ENCODE data around the gene CD37. TPM values are rescaled to one million over a fixed set of nuclear protein-coding genes. Genes with fewer than 3 reads are reported as not detected.
"Not testable (repeated sequence)": the region's sequence is repeated elsewhere in the genome, so short reads cannot be mapped to it uniquely, and the experiment has no call there.

CD37 gene, protein sequence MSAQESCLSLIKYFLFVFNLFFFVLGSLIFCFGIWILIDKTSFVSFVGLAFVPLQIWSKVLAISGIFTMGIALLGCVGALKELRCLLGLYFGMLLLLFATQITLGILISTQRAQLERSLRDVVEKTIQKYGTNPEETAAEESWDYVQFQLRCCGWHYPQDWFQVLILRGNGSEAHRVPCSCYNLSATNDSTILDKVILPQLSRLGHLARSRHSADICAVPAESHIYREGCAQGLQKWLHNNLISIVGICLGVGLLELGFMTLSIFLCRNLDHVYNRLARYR
- total RNA-seq = 0.82 TPM

DNA sequence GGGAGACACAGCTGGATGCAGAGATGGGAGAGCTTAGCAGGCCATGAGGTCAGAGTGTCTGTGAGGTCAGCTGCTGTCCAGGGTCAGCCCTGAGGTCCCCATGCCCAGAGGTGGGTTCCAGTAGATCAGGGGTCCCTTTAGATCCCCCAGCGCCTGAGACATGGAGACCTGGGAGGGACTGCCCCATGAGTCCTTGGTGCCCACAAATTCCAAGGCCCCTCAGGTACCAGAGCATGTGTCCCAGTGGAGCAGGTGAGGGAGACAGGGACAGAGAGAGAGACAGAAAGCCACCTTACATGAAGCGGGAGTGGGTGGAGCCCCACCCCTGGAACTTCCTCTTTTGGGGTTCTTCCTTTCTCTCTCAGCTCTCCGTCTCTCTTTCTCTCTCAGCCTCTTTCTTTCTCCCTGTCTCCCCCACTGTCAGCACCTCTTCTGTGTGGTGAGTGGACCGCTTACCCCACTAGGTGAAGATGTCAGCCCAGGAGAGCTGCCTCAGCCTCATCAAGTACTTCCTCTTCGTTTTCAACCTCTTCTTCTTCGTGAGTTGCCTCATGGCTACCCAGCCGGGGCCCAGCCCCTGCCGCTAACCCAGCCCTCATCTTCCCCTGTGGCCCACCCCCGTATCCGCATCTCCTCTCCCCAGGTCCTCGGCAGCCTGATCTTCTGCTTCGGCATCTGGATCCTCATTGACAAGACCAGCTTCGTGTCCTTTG, at the start of gene CD37:
Gene CD37 (plus strand): TSS at position 336 of the 713 bp plus-strand sequence. CDS start 135 bp downstream, at position 471.
- FAIRE-seq (no peak), DNase-seq (ENCODE audit: low spot score in 2 of 2) (no peak)

GRCh38 chr19:49287141-49287770, 48.0 kb upstream of the CD37 start:
- no peak for DNase-seq (ENCODE audit: low spot score in 2 of 2)
- no peak for FAIRE-seq

- FAIRE-seq; DNase-seq (ENCODE audit: low spot score in 2 of 2): not testable (repeated sequence)
These were observed 47.0 kb upstream of the CD37 start for GRCh38 chr19:49288205-49288604.

- DNase-seq (ENCODE audit: low spot score in 2 of 2); FAIRE-seq: not testable (repeated sequence)
These were observed 45.9 kb upstream of the CD37 start for GRCh38 chr19:49289286-49289685.

GRCh38 chr19:49290517-49290916, 44.7 kb upstream of the CD37 start:
- FAIRE-seq (no peak), DNase-seq (ENCODE audit: low spot score in 2 of 2) (no peak)

- no peak for DNase-seq (ENCODE audit: low spot score in 2 of 2)
- no peak for FAIRE-seq
These were observed 40.8 kb upstream of the CD37 start for GRCh38 chr19:49294401-49294800.

DNA sequence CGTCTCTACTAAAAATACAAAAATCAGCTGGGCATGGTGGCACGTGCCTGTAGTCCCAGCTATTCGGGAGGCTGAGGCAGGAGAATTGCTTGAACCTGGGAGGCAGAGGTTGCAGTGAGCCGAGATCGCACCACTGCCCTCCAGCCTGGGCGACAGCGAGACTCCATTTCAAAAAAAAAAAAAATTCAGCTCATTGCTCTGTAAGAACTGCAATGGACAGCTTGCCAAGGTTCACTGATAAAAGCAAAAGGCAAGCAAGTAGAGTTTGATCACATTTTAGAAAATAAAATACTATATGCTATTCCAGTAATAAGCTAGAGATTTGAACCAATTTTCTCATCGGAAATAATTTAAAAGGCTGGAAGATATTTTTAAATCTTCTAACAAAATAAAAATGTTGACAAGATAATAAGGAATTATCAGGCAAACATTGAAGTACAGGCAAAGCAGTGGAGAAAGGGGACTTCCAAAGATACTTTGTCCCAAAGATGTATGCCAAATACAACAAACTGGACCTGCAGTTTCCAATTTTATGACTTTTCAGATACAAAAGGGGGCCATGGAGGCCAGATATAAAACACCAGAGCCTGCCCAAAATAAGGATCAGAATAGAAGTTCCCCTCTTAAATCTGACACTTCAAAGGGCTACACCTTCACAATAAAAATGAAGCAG, 39.9 kb upstream of the CD37 start:
- DNase-seq (ENCODE audit: low spot score in 2 of 2) (no peak), FAIRE-seq (no peak)

GRCh38 chr19:49297403-49297802, 37.8 kb upstream of the CD37 start:
- no peak for FAIRE-seq

GRCh38 chr19:49298653-49299052, 36.6 kb upstream of the CD37 start:
- not testable (repeated sequence) for FAIRE-seq; DNase-seq (ENCODE audit: low spot score in 2 of 2)

More at GRCh38 chr19:49297403-49297802, 37.8 kb upstream of the CD37 start:
- DNase-seq (ENCODE audit: low spot score in 2 of 2) = no peak

- peak; percentile 7 to 60 for DNase-seq (ENCODE audit: low spot score in 2 of 2)
- FAIRE-seq = no peak
These were observed 33.9 kb upstream of the CD37 start for GRCh38 chr19:49301165-49301865.

- DNase-seq (ENCODE audit: low spot score in 2 of 2) (no peak), FAIRE-seq (no peak)
These were observed 33.3 kb upstream of the CD37 start for GRCh38 chr19:49301866-49302252.

GRCh38 chr19:49306734-49307133, 28.5 kb upstream of the CD37 start:
- FAIRE-seq = not testable (repeated sequence)

GRCh38 chr19:49309087-49309486, 26.1 kb upstream of the CD37 start:
- no peak for FAIRE-seq

More at GRCh38 chr19:49306734-49307133, 28.5 kb upstream of the CD37 start:
- not testable (repeated sequence) for DNase-seq (ENCODE audit: low spot score in 2 of 2)

GRCh38 chr19:49315111-49315510, 20.1 kb upstream of the CD37 start:
- DNase-seq (ENCODE audit: low spot score in 2 of 2) = no peak
- no peak for FAIRE-seq

More at GRCh38 chr19:49309087-49309486, 26.1 kb upstream of the CD37 start:
- DNase-seq (ENCODE audit: low spot score in 2 of 2) = no peak

GRCh38 chr19:49316284-49316683, 18.9 kb upstream of the CD37 start:
- DNase-seq (ENCODE audit: low spot score in 2 of 2) (no peak), FAIRE-seq (no peak)

DNA sequence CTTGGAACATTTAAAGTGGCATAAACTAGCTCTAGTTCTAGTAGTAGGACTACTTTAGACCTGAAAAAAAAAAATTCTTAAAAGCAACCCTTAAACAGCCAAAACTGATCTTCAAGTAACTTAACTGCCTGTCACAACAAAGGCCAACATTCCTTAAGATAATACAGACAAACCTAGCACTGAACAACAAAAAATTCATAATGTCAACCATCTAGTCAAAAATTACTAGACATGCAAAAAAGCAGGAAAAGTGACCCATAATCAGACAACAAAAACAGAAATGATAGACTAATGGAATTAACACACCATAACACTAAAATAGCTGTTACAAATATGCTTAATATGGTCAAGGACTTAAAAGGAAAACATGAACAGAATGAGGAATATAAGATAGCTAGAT, 16.9 kb upstream of the CD37 start:
- FAIRE-seq = no peak
- DNase-seq (ENCODE audit: low spot score in 2 of 2) = no peak

GRCh38 chr19:49324801-49325576, 10.2 kb upstream of the CD37 start, which contains the start of gene SLC6A16:
TSS of gene SLC6A16 (minus strand) at chr19:49325191. CDS start at chr19:49311347, 13,844 bp downstream.
- FAIRE-seq (no peak), DNase-seq (ENCODE audit: low spot score in 2 of 2) (no peak)

DNA sequence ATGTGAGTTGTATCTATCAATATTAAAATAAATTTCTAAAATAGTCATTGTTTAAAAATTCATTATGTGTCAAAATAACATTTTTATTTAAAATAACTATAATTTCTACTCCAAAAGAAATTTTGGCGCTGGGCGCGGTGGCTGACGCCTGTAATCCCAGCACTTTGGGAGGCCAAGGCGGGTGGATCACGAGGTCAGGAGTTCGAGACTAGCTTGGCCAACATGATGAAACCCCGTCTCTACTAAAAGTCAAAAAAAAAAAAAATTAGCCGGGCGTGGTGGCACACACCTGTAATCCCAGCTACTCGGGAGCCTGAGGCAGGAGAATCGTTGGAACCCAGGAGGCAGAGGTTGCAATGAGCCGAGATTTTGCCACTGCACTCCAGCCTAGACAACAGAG, 9.4 kb upstream of the CD37 start:
- not testable (repeated sequence) for DNase-seq (ENCODE audit: low spot score in 2 of 2); FAIRE-seq

DNA sequence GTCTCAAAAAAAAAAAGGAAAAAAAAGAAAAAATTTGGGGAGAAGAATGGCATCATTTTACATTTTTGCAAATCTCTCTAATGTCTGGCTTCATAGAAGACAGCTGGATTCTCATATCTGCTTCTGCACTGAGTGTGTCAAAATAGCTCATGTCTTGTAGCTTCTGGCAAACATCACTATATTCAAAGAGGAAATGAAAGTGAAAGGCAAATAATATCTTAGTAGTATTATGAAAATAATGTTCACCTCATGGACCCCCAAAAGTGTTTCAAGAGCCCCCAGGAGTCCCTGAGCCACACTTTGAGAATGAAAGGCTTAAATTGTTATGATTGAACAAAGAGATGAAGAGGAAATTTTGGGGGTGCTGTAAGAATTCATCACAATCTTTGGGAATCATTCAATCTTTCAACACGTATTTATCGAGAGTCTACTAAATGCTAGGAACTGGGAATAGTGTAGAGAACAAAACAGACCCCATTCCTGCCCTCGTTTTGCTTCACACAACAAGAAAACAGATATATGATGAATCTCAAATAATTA, 9.0 kb upstream of the CD37 start:
- FAIRE-seq (no peak), DNase-seq (ENCODE audit: low spot score in 2 of 2) (no peak)

Measured in frontal cortex (tissue), 4 donors.